ENCODE data around the gene ZNF423.
"Not testable (repeated sequence)": the region's sequence is repeated elsewhere in the genome, so short reads cannot be mapped to it uniquely, and the experiment has no call there.

The ZNF423 gene

GRCh38 chr16:49681217-49681883 is 174.6 kb downstream of the ZNF423 start:
- H3K4me3 ChIP-seq: no peak overlapping the region
- no peak for DNase-seq (ENCODE audit: low spot score)
- no peak overlapping the region for H3K27ac ChIP-seq
- TF ChIP-seq CTCF (IDR thresholded peaks at IDR 0.05): no peak

GRCh38 chr16:49679095-49679494 is 176.8 kb downstream of the ZNF423 start:
- no peak overlapping the region for H3K4me3 ChIP-seq
- no peak overlapping the region for H3K27ac ChIP-seq
- TF ChIP-seq CTCF (IDR thresholded peaks at IDR 0.05): no peak
- DNase-seq (ENCODE audit: low spot score): no peak

GRCh38 chr16:49677661-49678060 is 178.3 kb downstream of the ZNF423 start:
- not testable (repeated sequence) for H3K4me3 ChIP-seq; DNase-seq (ENCODE audit: low spot score); H3K27ac ChIP-seq

GRCh38 chr16:49675413-49675812 is 180.5 kb downstream of the ZNF423 start:
- Histone ChIP-seq H3K27ac (no peak overlapping the region), H3K4me3 (no peak overlapping the region)
- no peak for DNase-seq (ENCODE audit: low spot score)
- TF ChIP-seq CTCF (IDR thresholded peaks at IDR 0.05): no peak

- Histone ChIP-seq H3K4me3 (no peak overlapping the region), H3K27ac (no peak overlapping the region)
- no peak for DNase-seq (ENCODE audit: low spot score)
- TF ChIP-seq CTCF (IDR thresholded peaks at IDR 0.05): no peak
These were observed 180.9 kb downstream of the ZNF423 start for GRCh38 chr16:49674990-49675389.

GRCh38 chr16:49674351-49674851 is 181.5 kb downstream of the ZNF423 start:
- H3K4me3 ChIP-seq: no peak overlapping the region
- TF ChIP-seq CTCF (IDR thresholded peaks at IDR 0.05): no peak
- no peak for DNase-seq (ENCODE audit: low spot score)
- no peak overlapping the region for H3K27ac ChIP-seq

- no peak for TF ChIP-seq CTCF (IDR thresholded peaks at IDR 0.05)
- Histone ChIP-seq H3K27ac (no peak overlapping the region), H3K4me3 (no peak overlapping the region)
- DNase-seq (ENCODE audit: low spot score): no peak
These were observed 182.5 kb downstream of the ZNF423 start for GRCh38 chr16:49673442-49673841.
